IMR-90 (cell line): ENCODE results near the gene RALGAPA2. TPM values are rescaled to one million over a fixed set of nuclear protein-coding genes. Genes with fewer than 3 reads are reported as not detected.

Experiments
- ATAC-seq: fragments of 200-7000 bp; cut with Tn5 transposase; 2 replicates; pipeline ENCODE4 v1.9.1; 2020; ENCODE audit warnings: low read depth, mild to moderate bottlenecking, moderate library complexity
- BruUV-seq: library from RNA; stranded (reverse); fragments of 400-500 nt; replicated peaks from 2 replicates; lab custom pipeline; 2021; lab: Mats Ljungman, UMichigan
- CTCF ChIA-PET: fragments of 300-600 bp; formaldehyde crosslinking; extraction: SDS; loops from one replicate; lab custom pipeline; 2021; ENCODE audit warnings: antibody characterized with exemption; lab: Yijun Ruan, JAX
- POLR2A ChIA-PET: fragments of 300-600 bp; sonication (Branson Sonifier 250); formaldehyde crosslinking; loops from one replicate; lab custom pipeline; 2022; ENCODE audit warnings: antibody characterized with exemption; ENCODE audit not compliant: unreplicated experiment; lab: Charles Lee
- DNase-seq: peaks from one replicate; pipeline ENCODE4 v3.0.0; 2013
- H2AFZ ChIP-seq: replicated peaks from 2 replicates; pipeline ENCODE3; 2013; ENCODE audit warnings: low read length, mild to moderate bottlenecking; ENCODE audit not compliant: poor library complexity
- H2AK5ac ChIP-seq: 2 replicates; pipeline ENCODE4 v1.6.1; 2013; ENCODE audit warnings: low read depth, low read length, inconsistent platforms
- H2AK9ac ChIP-seq: replicated peaks from 2 replicates; pipeline ENCODE3; 2013; ENCODE audit warnings: mild to moderate bottlenecking, low read depth, low read length, moderate library complexity; ENCODE audit not compliant: poor library complexity
- H2BK120ac ChIP-seq: 2 replicates; pipeline ENCODE4 v1.6.1; 2013; ENCODE audit warnings: low read depth, low read length, inconsistent platforms
- H2BK15ac ChIP-seq: 3 replicates; pipeline ENCODE4 v1.6.1; 2013; ENCODE audit warnings: low read depth, low read length, inconsistent platforms
- H2BK20ac ChIP-seq: 2 replicates; pipeline ENCODE4 v1.6.1; 2013; ENCODE audit warnings: low read depth, mild to moderate bottlenecking, inconsistent platforms, low read length, moderate library complexity
- H2BK5ac ChIP-seq: 2 replicates; pipeline ENCODE4 v1.6.1; 2013; ENCODE audit warnings: mild to moderate bottlenecking, low read depth, low read length, inconsistent platforms; ENCODE audit not compliant: poor library complexity, severe bottlenecking
- H3K14ac ChIP-seq: replicated peaks from 2 replicates; pipeline ENCODE4 v1.6.1; 2013; ENCODE audit warnings: low read depth, low read length, inconsistent platforms
- H3K18ac ChIP-seq: 2 replicates; pipeline ENCODE4 v1.6.1; 2013; ENCODE audit warnings: low read depth, low read length, control low read depth
- H3K23ac ChIP-seq: 2 replicates; pipeline ENCODE4 v1.6.1; 2013; ENCODE audit warnings: low read depth, low read length, inconsistent platforms
- H3K27ac ChIP-seq: 2 replicates; pipeline ENCODE4 v1.5.1; 2013; ENCODE audit warnings: mild to moderate bottlenecking, control low read depth, low read length; ENCODE audit not compliant: insufficient read depth
- H3K27me3 ChIP-seq: 2 replicates; pipeline ENCODE4 v1.6.1; 2013; ENCODE audit warnings: low read length; ENCODE audit not compliant: control insufficient read depth, insufficient read depth
- H3K36me3 ChIP-seq: 2 replicates; pipeline ENCODE4 v1.6.1; 2013; ENCODE audit warnings: low read length, mixed read lengths; ENCODE audit not compliant: control insufficient read depth, insufficient read depth
- H3K4ac ChIP-seq: 2 replicates; pipeline ENCODE4 v1.6.1; 2013; ENCODE audit warnings: low read depth, low read length, inconsistent platforms
- H3K4me1 ChIP-seq: 2 replicates; pipeline ENCODE4 v1.6.1; 2013; ENCODE audit warnings: low read length, mixed read lengths; ENCODE audit not compliant: control insufficient read depth, insufficient read depth
- H3K4me2 ChIP-seq: 2 replicates; pipeline ENCODE4 v1.6.1; 2013; ENCODE audit warnings: low read depth, mild to moderate bottlenecking, control low read depth, low read length, moderate library complexity
- H3K4me3 ChIP-seq: 2 replicates; pipeline ENCODE4 v1.5.1; 2013; ENCODE audit warnings: low read depth, mild to moderate bottlenecking, control low read depth, low read length, moderate library complexity; ENCODE audit not compliant: insufficient read depth
- H3K56ac ChIP-seq: 2 replicates; pipeline ENCODE4 v1.6.1; 2013; ENCODE audit warnings: low read length, inconsistent platforms; ENCODE audit not compliant: insufficient read depth; ENCODE audit errors: extremely low read depth
- H3K79me1 ChIP-seq, 2 experiments: 2 replicates each; pipeline ENCODE4 v1.6.1; 2013; ENCODE audit warnings: low read length in 2 of 2, inconsistent platforms in 1 of 2, low read depth in 1 of 2
- H3K9ac ChIP-seq: 2 replicates; pipeline ENCODE4 v1.6.1; 2013; ENCODE audit warnings: low read depth, low read length, control low read depth
- H3K9me1 ChIP-seq: 2 replicates; pipeline ENCODE4 v1.6.1; 2013; ENCODE audit warnings: low read length, inconsistent platforms; ENCODE audit not compliant: insufficient read depth
- H3K9me3 ChIP-seq: 2 replicates; pipeline ENCODE4 v1.6.1; 2013; ENCODE audit warnings: low read length; ENCODE audit not compliant: control insufficient read depth, insufficient read depth
- H4K20me1 ChIP-seq: 2 replicates; pipeline ENCODE4 v1.6.1; 2013; ENCODE audit warnings: low read length, inconsistent platforms; ENCODE audit not compliant: insufficient read depth
- H4K5ac ChIP-seq: 2 replicates; pipeline ENCODE4 v1.6.1; 2013; ENCODE audit warnings: mild to moderate bottlenecking, low read depth, low read length, control low read depth
- H4K8ac ChIP-seq, 2 experiments: 2 replicates each; pipeline ENCODE4 v1.6.1; 2013; ENCODE audit warnings: low read depth in 2 of 2, low read length in 2 of 2, control low read depth in 1 of 2, inconsistent platforms in 1 of 2
- H4K91ac ChIP-seq: 2 replicates; pipeline ENCODE4 v1.6.1; 2013; ENCODE audit warnings: low read depth, low read length, inconsistent platforms; ENCODE audit not compliant: insufficient read depth
- BHLHE40 ChIP-seq: fragments of 150-350 bp; IDR thresholded peaks from 2 replicates; pipeline ENCODE4 v1.6.1; 2016; ENCODE audit warnings: mild to moderate bottlenecking, low read depth, low read length
- CEBPB ChIP-seq: IDR thresholded peaks from 2 replicates; pipeline ENCODE4 v1.6.1; 2012; ENCODE audit warnings: low read depth, low read length, improper control_type of control experiment
- CHD1 ChIP-seq: IDR thresholded peaks from 2 replicates; pipeline ENCODE4 v1.6.1; 2012; ENCODE audit warnings: low read depth, low read length, improper control_type of control experiment
- CTCF ChIP-seq: conservative IDR thresholded peaks from 2 replicates; pipeline ENCODE4 v1.5.1; 2012; ENCODE audit warnings: mild to moderate bottlenecking, low read depth, low read length, improper control_type of control experiment
- ELK1 ChIP-seq: fragments of 150-350 bp; IDR thresholded peaks from 2 replicates; pipeline ENCODE4 v1.6.1; 2016; ENCODE audit warnings: low read depth, mild to moderate bottlenecking, low read length, moderate library complexity, borderline replicate concordance
- FOS ChIP-seq: fragments of 150-350 bp; IDR thresholded peaks from 2 replicates; pipeline ENCODE4 v1.6.1; 2016; ENCODE audit warnings: low read depth, low read length
- MAFK ChIP-seq: IDR thresholded peaks from 2 replicates; pipeline ENCODE4 v1.6.1; 2012; ENCODE audit warnings: low read depth, low read length, improper control_type of control experiment
- MAZ ChIP-seq: IDR thresholded peaks from 2 replicates; pipeline ENCODE4 v1.6.1; 2012; ENCODE audit warnings: low read depth, mild to moderate bottlenecking, low read length, improper control_type of control experiment, moderate library complexity, borderline replicate concordance
- MXI1 ChIP-seq: IDR thresholded peaks from 2 replicates; pipeline ENCODE4 v1.6.1; 2012; ENCODE audit warnings: low read depth, mild to moderate bottlenecking, low read length, moderate library complexity, borderline replicate concordance
- NFE2L2 ChIP-seq: fragments of 150-350 bp; IDR thresholded peaks from 2 replicates; pipeline ENCODE4 v1.6.1; 2016; ENCODE audit warnings: low read depth, mild to moderate bottlenecking, low read length
- POLR2A ChIP-seq: IDR thresholded peaks from 2 replicates; pipeline ENCODE4 v1.6.1; 2012; ENCODE audit warnings: mild to moderate bottlenecking, low read depth, low read length
- RAD21 ChIP-seq: IDR thresholded peaks from 2 replicates; pipeline ENCODE4 v1.6.1; 2012; ENCODE audit warnings: low read length, improper control_type of control experiment
- RCOR1 ChIP-seq: IDR thresholded peaks from 2 replicates; pipeline ENCODE4 v1.6.1; 2012; ENCODE audit warnings: mild to moderate bottlenecking, low read length, improper control_type of control experiment; ENCODE audit not compliant: insufficient replicate concordance
- RFX5 ChIP-seq: IDR thresholded peaks from 2 replicates; pipeline ENCODE4 v1.8.0; 2012; ENCODE audit warnings: low read depth, mild to moderate bottlenecking, low read length, moderate library complexity
- SMC3 ChIP-seq: fragments of 150-350 bp; IDR thresholded peaks from 2 replicates; pipeline ENCODE4 v1.6.1; 2016; ENCODE audit warnings: low read depth, mild to moderate bottlenecking, antibody characterized with exemption, low read length, moderate library complexity
- USF2 ChIP-seq: fragments of 150-350 bp; IDR thresholded peaks from 2 replicates; pipeline ENCODE4 v1.6.1; 2017; ENCODE audit warnings: mild to moderate bottlenecking, antibody characterized with exemption, low read length, low read depth
- WGBS, 2 experiments: methylation state at CpG; one replicate each; pipeline versions ENCODE4 v1.1.5 to v1.1.7; 2013; ENCODE audit warnings: missing lambda C conversion rate in 2 of 2; ENCODE audit not compliant: insufficient read length in 1 of 2; ENCODE audit errors: extremely low coverage in 2 of 2; 5-methylcytosine and 5-hydroxymethylcytosine counted together
- dilution Hi-C: fragments of 300-500 bp; cut with HindIII; formaldehyde crosslinking; loops from one replicate; pipeline ENCODE4 v1.14.3; 2018; ENCODE audit warnings: low sequenced_read_pairs; ENCODE audit not compliant: unreplicated experiment
- in situ Hi-C: fragments of 300-500 bp; cut with MboI; formaldehyde crosslinking; loops from 3 replicates; pipeline ENCODE4 v1.14.3; 2019; ENCODE audit warnings: low sequenced_read_pairs, inconsistent platforms, mixed read lengths
- intact Hi-C: fragments of 100-400 bp; cut with micrococcal nuclease; formaldehyde crosslinking; loops from 2 replicates; pipeline ENCODE4 v1.10.0; 2022
- polyA plus RNA-seq, 3 experiments: library from polyadenylated mRNA; depleted of rRNA; stranded (reverse); fragments of >200 nt; gene quantifications; 2 replicates each; pipeline ENCODE4 v1.2.3, GENCODE V29; 2012; ENCODE audit warnings: low replicate concordance in 1 of 3
- total RNA-seq: library from RNA; depleted of rRNA; stranded (reverse); fragments of >200 nt; gene quantifications from 2 replicates; pipeline ENCODE4 v1.2.3, GENCODE V29; 2012

The RALGAPA2 gene
- total and polyA plus RNA-seq, 2 of the 4 experiments (the other 2 are of a cell fraction): 1.3 to 3.9 TPM

GRCh38 chr20:20713244-20713765, 861 bp upstream of the RALGAPA2 start:
- peak overlapping the region; percentile 87 to 89 for H4K8ac ChIP-seq
- BruUV-seq: no TSS peak
- H3K18ac ChIP-seq: no peak overlapping the region
- peak overlapping the region; percentile 92 for H3K4me3 ChIP-seq
- peak overlapping the region; percentile 77 for H4K5ac ChIP-seq
- no CpG with 5 or more reads among the region's 15 CpGs for WGBS, 2 experiments
- peak overlapping the region; percentile 76 for H3K14ac ChIP-seq
- intact Hi-C loops (no loop called here), dilution Hi-C loops (no loop called here), in situ Hi-C loops (no loop called here)
- ChIA-PET CTCF (no interaction called here), POLR2A (interaction anchor here (0.6 kb wide), 1 partner anchor 8 kb away, joined by 3 read pairs; no protein-coding TSS in a partner anchor)
- no peak overlapping the region for H2BK15ac ChIP-seq
- peak overlapping the region; percentile 90 for H3K4me2 ChIP-seq
- no peaks in the 10 kb centered on the region for H3K36me3 ChIP-seq
- 0 out of 2 replicates have a peak overlapping the region, but pooled peaks have one; percentile 39 for H3K4ac ChIP-seq
- no peak overlapping the region for H2BK5ac ChIP-seq
- peaks cover 3% of the 10 kb centered on the region; the same call in 1 of the 2 replicates for H3K4me1 ChIP-seq
- H2AK5ac ChIP-seq: no peak overlapping the region
- TF ChIP-seq BHLHE40 (no peak), NFE2L2 (no peak), RCOR1 (no peak), CTCF (no peak), MXI1 (no peak), CHD1 (no peak), POLR2A (no peak), RAD21 (no peak), ELK1 (no peak), CEBPB (no peak), USF2 (no peak), SMC3 (no peak), MAZ (no peak), FOS (no peak), RFX5 (no peak), MAFK (no peak)
- no peaks in the 10 kb centered on the region for H4K20me1 ChIP-seq
- ATAC-seq (no peak), DNase-seq (no peak)
- H2AK9ac ChIP-seq: no peak overlapping the region
- H3K56ac ChIP-seq: no peak overlapping the region
- H3K27ac ChIP-seq: no peak overlapping the region
- no peak overlapping the region for H3K23ac ChIP-seq
- H3K9me3 ChIP-seq: no peaks in the 10 kb centered on the region
- H3K27me3 ChIP-seq: no peaks in the 10 kb centered on the region
- peaks cover 9 to 12% of the 10 kb centered on the region in 2 experiments; a peak in 3 of 4 replicates for H3K79me1 ChIP-seq
- H4K91ac ChIP-seq: no peak overlapping the region
- peak overlapping the region; percentile 99 for H2AFZ ChIP-seq
- peak overlapping the region; percentile 69 for H3K9ac ChIP-seq
- H3K9me1 ChIP-seq: 0 out of 2 replicates have a peak, but pooled peaks cover 3% of the 10 kb centered on the region
- no peak overlapping the region for H2BK120ac ChIP-seq
- H2BK20ac ChIP-seq: no peak overlapping the region
